Coronary artery (tissue), 2 donors: ENCODE measurements around the gene P2RX7.

Experiments
- DNase-seq: peaks from one replicate; pipeline ENCODE4 v3.0.0-alpha.2; 2017; ENCODE audit warnings: low spot score
- H3K27ac ChIP-seq, 2 donors: fragments of 200-600 bp; sonication (generic); one replicate each; pipeline ENCODE4 v1.5.1; 2016 to 2019
- H3K4me3 ChIP-seq: fragments of 200-600 bp; sonication (generic); 2 replicates; pipeline ENCODE4 v1.5.1; 2016; ENCODE audit warnings: mild to moderate bottlenecking, moderate library complexity
- CTCF ChIP-seq: fragments of 200-600 bp; sonication (generic); IDR thresholded peaks from one replicate; pipeline ENCODE4 v1.5.1; 2019; ENCODE audit warnings: antibody characterized with exemption

Gene P2RX7

GRCh38 chr12:121132601-121133481 is at the start of gene P2RX7:
TSS of gene P2RX7 (plus strand) at chr12:121132876. CDS start at chr12:121132971, 95 bp downstream.
- H3K27ac ChIP-seq: peak within 1 kb of the TSS; percentile 8 to 84
- H3K4me3 ChIP-seq: peak within 1 kb of the TSS; percentile 86
- DNase-seq: peak; percentile 76

GRCh38 chr12:121084229-121084628 is 48.4 kb upstream of the P2RX7 start:
- TF ChIP-seq CTCF: no peak

More at GRCh38 chr12:121132601-121133481, at the start of gene P2RX7:
- TF ChIP-seq CTCF: no peak

GRCh38 chr12:121085069-121085468 is 47.6 kb upstream of the P2RX7 start:
- DNase-seq: no peak
- Histone ChIP-seq H3K4me3 (no peak overlapping the region), H3K27ac (no peak overlapping the region)
- TF ChIP-seq CTCF: no peak

More at GRCh38 chr12:121084229-121084628, 48.4 kb upstream of the P2RX7 start:
- no peak for DNase-seq
- no peak overlapping the region for H3K4me3 ChIP-seq
- H3K27ac ChIP-seq: no peak overlapping the region

- DNase-seq: no peak
- TF ChIP-seq CTCF: no peak
- H3K4me3 ChIP-seq: no peak overlapping the region
- no peak overlapping the region for H3K27ac ChIP-seq
Measured at GRCh38 chr12:121085506-121086353, 46.9 kb upstream of the P2RX7 start.

GRCh38 chr12:121086781-121087295 is 45.8 kb upstream of the P2RX7 start:
- Histone ChIP-seq H3K4me3 (no peak overlapping the region), H3K27ac (no peak overlapping the region)
- no peak for TF ChIP-seq CTCF
- no peak for DNase-seq

GRCh38 chr12:121087467-121088194 is 45.0 kb upstream of the P2RX7 start:
- no peak for DNase-seq
- H3K4me3 ChIP-seq: no peak overlapping the region
- no peak overlapping the region for H3K27ac ChIP-seq
- TF ChIP-seq CTCF: no peak
